Skeletal muscle satellite cell (primary cell): ENCODE results near the gene TRAPPC5.

ENCODE experiments used
- H3K27me3 ChIP-seq: 2 replicates; pipeline ENCODE4 v1.7.0; 2013; ENCODE audit warnings: low read length; ENCODE audit not compliant: control insufficient read depth, insufficient read depth
- H3K36me3 ChIP-seq: 2 replicates; pipeline ENCODE4 v1.7.0; 2013; ENCODE audit warnings: mild to moderate bottlenecking, control low read depth, low read length; ENCODE audit not compliant: insufficient read depth
- H3K4me1 ChIP-seq: 2 replicates; pipeline ENCODE4 v1.7.0; 2013; ENCODE audit warnings: low read length; ENCODE audit not compliant: control insufficient read depth, insufficient read depth
- H3K4me2 ChIP-seq: 2 replicates; pipeline ENCODE4 v1.7.0; 2013; ENCODE audit warnings: mild to moderate bottlenecking, low read length
- H3K4me3 ChIP-seq: 2 replicates; pipeline ENCODE4 v1.7.0; 2013; ENCODE audit warnings: low read length
- H3K9ac ChIP-seq: 2 replicates; pipeline ENCODE4 v1.7.0; 2013; ENCODE audit warnings: mild to moderate bottlenecking, low read depth, low read length, moderate library complexity
- H3K9me3 ChIP-seq: replicated peaks from 2 replicates; pipeline ENCODE4 v1.7.0; 2013; ENCODE audit warnings: mild to moderate bottlenecking, control low read depth, low read length

Gene TRAPPC5

DNA sequence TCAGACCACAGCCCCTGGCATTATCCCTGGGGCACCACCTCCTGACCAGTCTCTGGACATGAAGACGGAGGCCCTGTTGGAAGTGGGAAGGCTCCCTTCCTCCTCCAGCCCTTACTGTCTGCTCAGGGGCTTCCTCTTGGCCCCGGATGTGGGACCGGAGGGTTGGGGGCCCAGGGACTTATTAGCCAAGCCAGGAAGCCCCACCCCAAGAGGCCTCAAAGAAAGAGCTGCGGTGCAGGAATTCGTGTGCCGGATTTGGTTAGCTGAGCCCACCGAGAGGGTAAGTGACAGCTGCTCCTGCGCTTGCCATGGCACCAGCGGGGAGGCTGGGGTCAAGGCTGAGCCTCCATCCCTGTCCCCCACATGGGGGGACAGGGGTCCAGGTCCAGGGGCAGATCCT, 11.8 kb upstream of the TRAPPC5 start, which contains the start of gene RETN:
Gene RETN (plus strand): TSS at position 208 of the 400 bp plus-strand sequence. CDS start 278 bp downstream, outside the sequence.
- Histone ChIP-seq H3K4me3 (no peak within 1 kb of the TSS), H3K9me3 (no peaks in the 10 kb centered on the region), H3K9ac (no peak within 1 kb of the TSS), H3K36me3 (no peaks in the 10 kb centered on the region), H3K27me3 (peaks cover 13% of the 10 kb centered on the region), H3K4me2 (no peak within 1 kb of the TSS), H3K4me1 (no peaks in the 10 kb centered on the region)

GRCh38 chr19:7669641-7670040, 11.0 kb upstream of the TRAPPC5 start:
- H3K27me3 ChIP-seq, result peaks cover 13% of the 10 kb centered on the region
- no peaks in the 10 kb centered on the region for H3K9me3 ChIP-seq
- no peaks in the 10 kb centered on the region for H3K36me3 ChIP-seq
- no peak overlapping the region for H3K9ac ChIP-seq
- no peak overlapping the region for H3K4me3 ChIP-seq
- no peaks in the 10 kb centered on the region for H3K4me1 ChIP-seq
- H3K4me2 ChIP-seq, result no peak overlapping the region

GRCh38 chr19:7670150-7670783, 10.4 kb upstream of the TRAPPC5 start:
- H3K36me3 ChIP-seq, result no peaks in the 10 kb centered on the region
- no peaks in the 10 kb centered on the region for H3K9me3 ChIP-seq
- H3K27me3 ChIP-seq, result peaks cover 13% of the 10 kb centered on the region
- H3K4me2 ChIP-seq, result no peak overlapping the region
- no peak overlapping the region for H3K4me3 ChIP-seq
- H3K9ac ChIP-seq, result no peak overlapping the region
- no peaks in the 10 kb centered on the region for H3K4me1 ChIP-seq

GRCh38 chr19:7670790-7671189, 9.8 kb upstream of the TRAPPC5 start:
- Histone ChIP-seq H3K9me3 (no peaks in the 10 kb centered on the region), H3K9ac (no peak overlapping the region), H3K4me1 (no peaks in the 10 kb centered on the region), H3K36me3 (no peaks in the 10 kb centered on the region), H3K4me2 (no peak overlapping the region), H3K4me3 (no peak overlapping the region), H3K27me3 (peaks cover 13% of the 10 kb centered on the region)

DNA sequence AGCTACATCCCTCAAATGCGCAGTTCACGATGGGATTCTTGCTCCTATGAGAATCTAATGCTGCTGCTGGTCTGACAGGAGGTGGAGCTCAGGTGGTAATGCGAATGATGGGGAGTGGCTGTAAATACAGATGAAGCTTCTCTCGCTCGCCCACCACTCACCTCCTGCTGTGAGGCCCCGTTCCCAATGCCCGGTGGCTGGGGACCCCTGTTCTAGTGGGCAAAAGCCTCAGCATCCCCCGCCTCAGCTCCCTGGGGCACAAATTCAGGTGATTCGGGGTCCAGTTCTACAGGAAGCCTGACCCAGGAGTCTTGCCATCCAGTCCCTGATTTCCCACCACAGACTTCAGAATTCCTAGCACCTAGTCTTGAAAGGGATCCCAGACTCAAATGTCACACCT, 8.1 kb upstream of the TRAPPC5 start:
- Histone ChIP-seq H3K27me3 (peaks cover 25% of the 10 kb centered on the region), H3K9ac (no peak overlapping the region), H3K4me1 (no peaks in the 10 kb centered on the region)

DNA sequence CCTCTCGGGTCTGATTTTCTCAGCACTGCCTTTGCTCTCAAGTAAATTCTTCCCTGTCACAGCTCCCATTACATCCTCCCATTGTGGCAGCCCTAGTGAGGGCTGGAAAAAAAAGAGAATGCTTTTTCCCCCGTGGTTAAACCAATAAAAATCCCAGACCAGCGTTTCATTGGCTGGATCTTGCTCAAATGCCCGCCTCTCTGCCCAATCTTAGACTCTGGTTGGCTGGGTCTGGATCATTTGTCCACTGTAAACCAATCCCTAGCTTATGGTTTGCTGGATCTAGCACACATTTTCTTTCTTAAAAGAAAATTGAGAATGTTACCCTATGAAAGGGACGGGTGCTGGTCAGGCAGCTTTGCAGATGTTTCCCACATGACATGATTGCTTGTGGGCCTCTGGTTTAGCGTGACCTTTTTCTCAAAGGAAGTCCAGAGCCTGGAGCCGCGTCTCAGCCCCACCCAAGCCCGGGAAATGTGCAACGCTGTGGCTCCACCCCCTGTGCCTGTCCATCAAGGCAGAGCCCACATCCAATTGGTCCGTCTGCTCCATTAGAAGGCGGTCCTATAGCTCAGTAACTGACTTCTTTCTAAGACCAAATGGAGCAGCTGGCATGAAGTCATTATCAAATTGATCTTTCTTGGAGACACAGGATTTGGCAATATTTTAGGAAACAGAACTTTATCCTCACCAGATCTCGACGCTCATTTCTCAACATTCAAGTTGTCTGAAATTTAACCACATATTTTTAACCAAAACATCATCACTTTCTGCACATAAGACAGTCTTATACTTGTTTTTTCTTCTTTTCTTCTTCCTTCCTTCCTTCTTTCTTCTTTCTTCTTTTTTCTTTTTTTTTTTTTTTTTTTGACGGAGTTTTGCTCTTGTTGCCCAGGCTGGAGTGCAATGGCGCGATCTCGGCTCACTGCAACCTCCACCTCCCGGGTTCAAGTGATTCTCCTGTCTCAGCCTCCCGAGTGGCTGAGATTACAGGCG, 6.3 kb upstream of the TRAPPC5 start:
- peaks cover 30% of the 10 kb centered on the region for H3K27me3 ChIP-seq
- no peaks in the 10 kb centered on the region for H3K4me1 ChIP-seq
- no peaks in the 10 kb centered on the region for H3K9me3 ChIP-seq
- H3K4me2 ChIP-seq, result peak overlapping the region; percentile 34
- H3K36me3 ChIP-seq, result no peaks in the 10 kb centered on the region
- no peak overlapping the region for H3K4me3 ChIP-seq
- no peak overlapping the region for H3K9ac ChIP-seq

More for the DNA sequence above, 8.1 kb upstream of the TRAPPC5 start:
- no peak overlapping the region for H3K4me2 ChIP-seq
- no peak overlapping the region for H3K4me3 ChIP-seq
- H3K9me3 ChIP-seq, result no peaks in the 10 kb centered on the region
- no peaks in the 10 kb centered on the region for H3K36me3 ChIP-seq

DNA sequence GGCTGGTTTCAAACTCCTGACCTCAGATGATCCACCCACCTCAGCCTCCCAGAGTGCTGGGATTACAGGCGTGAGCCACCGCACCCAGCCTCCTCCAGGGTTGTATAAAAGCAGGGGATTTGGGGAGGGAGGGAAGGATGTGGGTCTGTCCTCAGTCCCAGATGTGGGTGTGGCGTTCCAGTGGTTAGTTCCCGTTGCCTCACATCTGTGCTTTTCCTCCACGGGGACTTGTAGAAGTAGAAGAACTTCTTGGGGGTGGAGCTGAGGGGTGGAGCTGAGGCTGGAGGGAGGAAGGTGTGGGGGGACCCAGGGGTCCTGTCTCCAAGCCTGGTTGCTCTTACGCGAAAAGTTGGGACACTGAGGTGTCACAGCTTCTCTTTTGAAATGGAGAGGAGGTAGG, 4.3 kb upstream of the TRAPPC5 start:
- Histone ChIP-seq H3K36me3 (no peaks in the 10 kb centered on the region), H3K9ac (no peak overlapping the region), H3K9me3 (no peaks in the 10 kb centered on the region), H3K4me3 (no peak overlapping the region), H3K4me1 (peaks cover 4% of the 10 kb centered on the region), H3K27me3 (peaks cover 25% of the 10 kb centered on the region), H3K4me2 (no peak overlapping the region)

DNA sequence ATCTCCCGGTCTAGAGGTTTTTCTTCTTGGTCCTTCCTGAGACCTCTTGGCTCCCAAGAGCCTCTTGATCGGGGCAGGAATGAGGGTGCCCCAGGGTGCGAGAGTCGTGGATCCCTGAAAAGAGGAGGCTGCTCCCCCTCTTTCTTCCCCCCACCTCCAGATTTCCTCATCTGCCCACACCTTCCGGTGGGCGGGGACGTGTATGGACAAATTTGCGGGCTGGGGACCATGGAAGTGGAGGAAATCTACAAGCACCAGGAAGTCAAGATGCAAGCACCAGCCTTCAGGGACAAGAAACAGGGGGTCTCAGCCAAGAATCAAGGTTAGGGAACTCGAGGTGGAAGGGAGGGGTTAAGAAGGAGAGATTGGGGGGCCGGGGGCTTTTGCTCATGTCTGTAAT, 3.8 kb upstream of the TRAPPC5 start, which contains the start of gene MCEMP1:
Gene MCEMP1 (plus strand): TSS at position 237 of the 400 bp plus-strand sequence. CDS start 31 bp downstream, at position 268.
- Histone ChIP-seq H3K4me1 (peaks cover 4% of the 10 kb centered on the region), H3K4me3 (no peak within 1 kb of the TSS), H3K27me3 (peaks cover 24% of the 10 kb centered on the region), H3K9me3 (no peaks in the 10 kb centered on the region), H3K4me2 (no peak within 1 kb of the TSS), H3K9ac (no peak within 1 kb of the TSS), H3K36me3 (no peaks in the 10 kb centered on the region)

DNA sequence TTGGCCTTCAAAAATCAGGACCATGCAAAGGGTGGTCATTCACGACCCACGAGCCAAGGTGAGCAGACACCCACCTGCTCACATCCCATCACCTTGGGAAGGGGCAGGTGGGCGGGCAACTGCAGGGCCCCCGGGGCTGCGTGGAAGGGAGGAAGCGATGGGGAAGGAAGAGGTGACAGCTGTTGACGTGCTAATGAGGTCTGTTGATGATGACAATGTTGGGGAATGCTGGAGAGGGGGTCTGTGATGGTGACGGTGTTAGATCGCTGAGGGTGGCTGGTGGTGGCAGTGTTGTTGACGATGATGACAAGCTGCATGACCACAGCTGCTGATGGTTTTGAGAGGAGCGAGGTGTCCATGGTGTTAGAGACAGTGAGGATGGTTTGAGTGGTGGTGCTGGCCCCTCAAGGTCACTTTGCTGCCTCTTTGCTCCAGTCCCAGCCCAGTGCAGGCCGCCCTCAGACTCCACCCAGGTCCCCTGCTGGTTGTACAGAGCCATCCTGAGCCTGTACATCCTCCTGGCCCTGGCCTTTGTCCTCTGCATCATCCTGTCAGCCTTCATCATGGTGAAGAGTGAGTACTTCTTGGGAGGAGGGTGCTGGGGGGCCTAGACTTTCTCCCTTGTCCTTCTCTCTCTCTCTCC, 2.8 kb upstream of the TRAPPC5 start:
- Histone ChIP-seq H3K9ac (no peak overlapping the region), H3K4me2 (no peak overlapping the region), H3K4me3 (no peak overlapping the region), H3K9me3 (no peaks in the 10 kb centered on the region), H3K36me3 (peaks cover 8% of the 10 kb centered on the region), H3K4me1 (peaks cover 9% of the 10 kb centered on the region), H3K27me3 (peaks cover 22% of the 10 kb centered on the region)

DNA sequence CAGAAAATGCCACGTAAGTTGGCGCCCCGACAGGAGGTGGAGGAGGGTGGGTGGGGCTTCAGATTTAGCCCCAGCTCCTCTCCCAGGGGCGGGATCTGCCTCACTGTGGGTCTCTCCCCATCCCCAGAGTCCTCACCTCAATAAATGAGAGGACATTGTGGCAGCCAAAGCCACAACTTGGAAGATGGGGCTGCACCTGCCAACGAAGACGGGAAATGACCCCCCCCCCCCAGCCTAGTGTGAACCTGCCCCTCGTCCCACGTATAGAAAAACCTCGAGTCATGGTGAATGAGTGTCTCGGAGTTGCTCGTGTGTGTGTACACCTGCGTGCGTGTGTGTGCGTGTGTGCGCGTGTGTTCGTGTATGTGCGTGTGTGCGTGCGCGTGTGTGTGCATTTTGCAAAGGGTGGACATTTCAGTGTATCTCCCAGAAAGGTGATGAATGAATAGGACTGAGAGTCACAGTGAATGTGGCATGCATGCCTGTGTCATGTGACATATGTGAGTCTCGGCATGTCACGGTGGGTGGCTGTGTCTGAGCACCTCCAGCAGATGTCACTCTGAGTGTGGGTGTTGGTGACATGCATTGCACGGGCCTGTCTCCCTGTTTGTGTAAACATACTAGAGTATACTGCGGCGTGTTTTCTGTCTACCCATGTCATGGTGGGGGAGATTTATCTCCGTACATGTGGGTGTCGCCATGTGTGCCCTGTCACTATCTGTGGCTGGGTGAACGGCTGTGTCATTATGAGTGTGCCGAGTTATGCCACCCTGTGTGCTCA, 1.5 kb upstream of the TRAPPC5 start:
- no peak overlapping the region for H3K9ac ChIP-seq

More for the DNA sequence above, 1.5 kb upstream of the TRAPPC5 start:
- Histone ChIP-seq H3K4me3 (no peak overlapping the region), H3K36me3 (peaks cover 15% of the 10 kb centered on the region), H3K27me3 (peaks cover 22% of the 10 kb centered on the region), H3K9me3 (no peaks in the 10 kb centered on the region), H3K4me1 (peaks cover 9% of the 10 kb centered on the region), H3K4me2 (no peak overlapping the region)
